ENCODE results near the gene HYAL3.
"Not testable (repeated sequence)": the region's sequence is repeated elsewhere in the genome, so short reads cannot be mapped to it uniquely, and the experiment has no call there.

The HYAL3 gene

GRCh38 chr3:50254577-50255250 lies 44.5 kb downstream of the HYAL3 start:
- DNase-seq, result no peak

- peak; percentile 42 to 67 for DNase-seq
Observed at GRCh38 chr3:50251220-50251619, 48.0 kb downstream of the HYAL3 start.

GRCh38 chr3:50250514-50250913 lies 48.7 kb downstream of the HYAL3 start:
- no peak for DNase-seq

GRCh38 chr3:50249457-50249856 lies 49.7 kb downstream of the HYAL3 start:
- no peak for DNase-seq

- DNase-seq, result no peak
Observed at GRCh38 chr3:50248387-50248786, 50.8 kb downstream of the HYAL3 start.

GRCh38 chr3:50246517-50246954 lies 52.7 kb downstream of the HYAL3 start:
- peak; percentile 73 to 89 for DNase-seq

GRCh38 chr3:50245831-50246516 lies 53.2 kb downstream of the HYAL3 start:
- DNase-seq, result peak; percentile 88 to 97

- DNase-seq, result no peak
Observed at GRCh38 chr3:50245251-50245745, 53.9 kb downstream of the HYAL3 start.

GRCh38 chr3:50244813-50245212 lies 54.4 kb downstream of the HYAL3 start:
- not testable (repeated sequence) for DNase-seq

GRCh38 chr3:50243543-50243895 lies 55.7 kb downstream of the HYAL3 start:
- DNase-seq, result no peak

- DNase-seq, result peak in 1 of 2 experiments; percentile 32
Observed at GRCh38 chr3:50242851-50243542, 56.2 kb downstream of the HYAL3 start.

Measured in stimulated activated CD4-positive, alpha-beta T cell treated with anti-CD3 and anti-CD28 coated beads, Interleukin-4, amount 100 ng/mL, for 4 hours (primary cell).